Activated CD4-positive, alpha-beta T cell treated with anti-CD3 and anti-CD28 coated beads, Interleukin-10, Interleukin-2, amounts not matched to agents 100 ng/mL and 50 ng/mL, durations not matched to agents 16 hours and 8 hours (primary cell): ENCODE data around the gene MEGF11.
A peak's percentile ranks its signal among the peaks of the same experiment; 100 is the strongest.

Experiments used
- DNase-seq: peaks from one replicate; pipeline ENCODE4 v3.0.0-alpha.2; 2020

The MEGF11 gene

DNA sequence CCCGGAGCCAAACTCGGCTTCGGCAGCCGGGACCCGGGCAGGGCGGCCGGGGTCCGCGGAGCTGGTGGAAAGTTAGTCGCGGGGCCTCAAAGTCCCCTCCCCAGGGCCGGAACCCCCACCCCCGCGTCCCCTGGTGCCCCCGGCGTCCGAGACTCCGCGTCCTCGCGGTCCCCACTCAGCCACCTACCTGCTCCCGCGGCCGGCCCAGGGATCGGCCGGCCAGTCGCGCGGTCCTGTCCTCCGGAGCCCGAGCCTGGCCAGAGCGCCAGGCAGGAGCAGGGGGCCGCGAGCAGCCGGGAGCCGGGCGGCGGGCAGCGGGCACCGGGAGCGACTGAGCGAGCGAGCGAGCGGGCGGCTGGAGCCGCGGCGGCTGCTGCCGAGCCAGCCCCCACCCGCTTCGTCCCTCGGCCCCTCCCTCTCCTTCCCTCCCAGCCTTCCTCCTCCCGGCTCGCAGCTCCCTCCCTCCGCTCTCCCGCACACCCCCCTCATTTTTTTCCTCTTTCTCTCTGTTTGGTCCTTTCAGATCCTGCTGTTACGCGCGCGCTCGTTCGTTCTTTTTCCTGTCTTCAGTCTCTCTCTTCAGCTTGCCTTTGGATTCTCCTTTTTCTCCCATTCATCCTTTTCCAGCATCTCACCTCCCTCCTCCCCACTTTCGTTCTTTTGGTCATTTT, at the start of gene MEGF11:
Gene MEGF11, minus strand, starts transcription at position 333 of the 671 bp plus-strand sequence. CDS start 125,347 bp downstream, outside the sequence.
- DNase-seq = no peak

DNA sequence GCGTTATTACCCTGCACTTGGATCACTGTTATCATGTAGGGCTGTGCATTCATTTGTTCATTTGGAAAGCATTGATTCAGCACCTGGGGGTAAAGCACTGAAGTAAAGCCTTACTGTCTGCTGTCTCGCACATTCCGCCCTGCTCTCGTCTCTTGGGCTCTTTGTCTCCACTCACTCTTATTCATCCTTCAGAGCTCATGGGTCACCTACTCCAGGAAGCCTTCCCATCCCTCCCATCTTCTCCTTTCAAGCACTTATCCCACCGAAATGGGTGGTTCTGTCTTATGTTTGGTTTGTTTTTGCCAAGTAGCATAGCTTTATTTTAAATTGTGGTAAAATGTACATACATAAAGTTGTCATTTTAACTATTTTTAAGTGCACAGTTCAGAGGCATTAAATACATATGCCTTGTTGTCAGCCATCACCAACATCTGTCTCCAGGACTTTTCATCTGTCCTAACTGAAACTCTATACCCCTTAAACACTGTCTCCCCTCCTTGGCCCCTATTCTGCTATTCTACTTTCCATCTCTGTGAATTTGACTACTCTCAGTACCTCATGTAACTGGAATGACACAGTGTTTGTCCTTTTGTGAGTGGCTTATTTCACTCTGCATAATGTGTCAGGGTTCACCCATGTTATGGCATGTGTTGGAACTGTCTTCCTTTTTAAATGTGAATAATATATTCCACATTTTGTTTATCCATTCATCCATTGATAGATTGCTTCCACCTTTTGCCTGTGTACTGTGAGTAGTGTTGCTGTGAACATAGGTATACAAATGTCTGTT, 49.1 kb upstream of the MEGF11 start:
- no peak for DNase-seq

DNA sequence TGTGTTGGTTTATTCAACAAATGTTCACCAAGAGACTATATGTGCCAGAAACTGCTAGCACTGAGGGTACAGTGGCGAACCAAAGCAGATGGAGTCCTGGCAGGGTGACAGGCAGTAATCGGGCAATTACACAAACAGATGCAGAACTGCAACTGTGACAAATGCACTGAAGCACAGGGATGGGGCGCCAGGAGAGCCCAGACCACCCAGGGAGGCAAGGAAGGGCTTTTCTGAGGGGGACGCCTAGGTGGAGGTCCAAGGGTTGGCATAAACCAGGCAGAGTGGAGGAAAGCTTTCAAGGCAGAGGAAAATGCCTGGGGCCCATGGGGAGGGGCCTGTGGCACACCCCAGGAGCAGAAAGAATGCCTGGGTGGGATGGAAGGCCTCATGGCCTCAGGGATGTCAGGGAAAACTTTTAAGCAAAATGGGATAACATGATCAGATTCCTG, 45.3 kb upstream of the MEGF11 start:
- no peak for DNase-seq

DNA sequence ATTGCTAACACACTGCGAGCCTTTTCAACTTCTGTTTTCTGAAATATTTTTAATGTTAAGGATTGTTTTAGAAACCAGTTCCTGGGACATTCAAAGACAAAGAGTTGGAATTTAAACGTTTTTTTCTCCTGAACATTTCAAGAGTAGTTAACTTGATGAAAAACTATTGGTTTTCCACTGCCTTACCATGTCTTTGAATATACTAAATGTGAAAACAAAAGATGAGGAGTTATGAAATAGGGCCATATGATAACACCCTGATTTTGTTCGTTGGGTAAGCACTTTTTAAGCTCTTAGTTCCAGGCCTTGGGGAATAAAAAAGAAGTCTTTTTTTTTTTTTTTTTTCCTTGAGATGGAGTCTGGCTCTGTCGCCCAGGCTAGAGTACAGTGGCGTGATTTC, 42.6 kb upstream of the MEGF11 start:
- DNase-seq = no peak

DNA sequence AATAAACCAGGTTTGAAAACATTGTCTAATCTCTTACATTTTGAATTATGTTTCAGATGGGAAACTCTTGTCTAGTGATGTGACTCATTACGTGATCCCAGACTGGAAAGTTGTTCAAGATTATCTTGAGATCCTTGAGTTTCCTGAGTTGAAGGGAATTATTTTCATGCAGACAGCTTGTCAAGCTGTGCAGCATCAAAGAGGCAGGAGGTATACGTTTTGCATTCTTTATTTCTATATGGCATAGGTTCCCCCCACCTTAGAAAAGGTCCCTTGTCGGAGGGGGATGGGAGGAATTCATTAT, 41.3 kb upstream of the MEGF11 start:
- peak; percentile 12 for DNase-seq

DNA sequence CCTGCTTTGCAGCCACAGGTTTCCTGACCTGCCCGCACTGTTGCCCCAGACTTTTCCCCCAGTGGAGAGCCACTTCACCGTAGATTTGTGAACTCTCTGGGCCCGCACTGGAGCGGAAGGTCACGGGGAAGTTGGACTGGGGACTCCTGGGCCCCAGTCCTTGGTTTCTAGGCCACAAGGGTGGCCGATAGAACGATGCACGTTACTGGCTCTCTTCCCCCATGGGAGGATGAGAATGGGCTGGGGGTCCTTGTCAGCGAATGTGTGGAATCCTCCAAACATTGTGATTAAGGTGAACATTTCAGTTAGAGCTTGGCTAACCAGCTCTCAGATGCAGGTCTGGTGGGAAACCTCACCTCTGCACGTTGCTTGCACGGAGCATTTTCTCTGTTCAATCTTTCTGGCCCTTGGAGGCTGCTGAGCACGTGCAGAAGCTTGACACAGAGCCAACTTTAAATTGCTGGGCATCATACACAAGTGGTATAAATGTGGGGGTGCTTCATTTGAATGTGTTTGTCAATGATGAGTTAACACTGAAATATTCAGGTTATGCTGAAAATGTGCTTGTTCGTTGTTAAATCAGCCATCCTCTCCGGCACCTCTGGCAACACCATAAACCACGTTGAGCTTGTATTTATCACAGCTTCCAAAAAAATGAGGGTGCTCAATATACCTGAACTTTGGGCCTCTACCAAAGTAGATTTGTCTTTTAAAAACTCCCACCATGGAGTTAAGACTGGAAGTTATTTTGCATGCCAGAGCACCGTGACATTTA, 40.8 kb upstream of the MEGF11 start:
- peak; percentile 42 for DNase-seq

DNA sequence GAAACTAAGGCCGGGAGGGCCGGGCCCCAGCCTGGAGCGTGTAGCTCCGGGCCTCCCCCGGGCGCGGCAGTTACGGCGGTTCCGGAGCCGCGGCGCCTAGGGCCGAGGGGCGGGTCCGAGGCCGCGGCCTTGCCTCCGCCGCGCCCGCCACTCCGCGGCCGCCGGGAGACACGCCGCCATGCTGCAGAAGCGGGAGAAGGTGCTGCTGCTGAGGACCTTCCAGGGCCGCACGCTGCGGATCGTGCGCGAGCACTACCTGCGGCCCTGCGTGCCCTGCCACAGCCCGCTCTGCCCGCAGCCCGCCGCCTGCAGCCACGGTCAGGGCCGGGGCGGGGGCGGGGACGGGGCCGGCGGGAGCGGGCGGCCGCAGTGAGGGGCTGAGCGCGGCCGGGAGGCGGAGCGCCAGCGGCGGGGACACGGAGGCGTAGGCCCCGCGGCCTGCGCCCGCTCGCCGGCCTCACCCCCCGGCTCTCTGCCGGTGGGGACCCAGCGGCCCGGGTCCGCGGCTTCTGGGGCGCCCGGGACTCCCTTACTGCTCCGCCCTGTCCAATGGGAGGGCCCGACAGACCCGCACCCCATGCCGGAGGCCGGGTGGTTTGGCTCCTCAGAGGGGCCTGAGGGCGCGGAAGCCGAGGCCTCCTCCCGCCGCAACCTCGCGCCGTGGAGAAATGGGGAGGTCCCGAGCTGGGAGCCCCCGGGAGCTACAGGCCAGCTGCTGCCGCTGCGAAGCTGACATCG, 40.0 kb upstream of the MEGF11 start, which contains the start of gene DIS3L:
Gene DIS3L, plus strand, starts transcription at position 150 of the 738 bp plus-strand sequence. Its CDS starts 29 bp downstream, at position 179.
- peak; percentile 77 for DNase-seq

DNA sequence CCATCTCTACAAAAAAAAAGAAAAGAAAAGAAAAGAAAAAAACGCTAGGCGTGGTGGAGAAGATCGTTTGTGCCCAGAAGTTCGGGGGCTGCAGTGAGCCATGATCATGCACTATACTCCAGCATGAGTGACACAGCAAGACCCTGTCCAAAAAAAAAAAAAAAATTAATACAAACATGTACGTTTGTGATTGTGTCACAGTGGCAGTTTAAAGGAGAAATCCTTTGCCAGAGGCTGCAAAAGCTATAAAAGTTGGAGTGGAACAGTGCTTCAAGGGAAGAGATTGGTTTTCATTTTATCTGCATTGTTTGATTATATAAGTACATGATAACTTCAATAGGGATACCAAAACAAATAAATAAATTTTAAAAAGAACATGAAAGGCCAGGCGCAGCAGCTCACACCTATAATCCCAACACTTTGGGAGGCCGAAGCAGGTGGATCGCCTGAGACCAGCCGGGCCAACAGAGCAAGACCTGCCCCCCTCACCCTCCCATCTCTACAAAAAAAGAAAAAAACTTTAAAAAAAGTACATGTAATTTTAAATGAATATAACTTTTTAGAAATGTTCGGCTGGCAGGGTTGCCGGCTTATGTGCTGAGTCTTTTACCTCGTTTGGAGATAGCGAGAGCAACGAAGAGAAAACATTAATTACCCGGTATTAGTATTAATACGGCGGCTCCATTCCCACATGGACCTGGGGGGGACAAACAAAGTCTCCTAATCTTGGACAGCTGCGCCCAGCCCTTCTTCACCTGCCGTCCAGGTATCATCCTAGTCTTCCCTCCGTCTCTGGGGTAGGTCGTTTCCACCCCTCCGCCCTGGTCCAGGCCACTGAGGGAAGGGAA, 39.2 kb upstream of the MEGF11 start:
- DNase-seq = no peak

DNA sequence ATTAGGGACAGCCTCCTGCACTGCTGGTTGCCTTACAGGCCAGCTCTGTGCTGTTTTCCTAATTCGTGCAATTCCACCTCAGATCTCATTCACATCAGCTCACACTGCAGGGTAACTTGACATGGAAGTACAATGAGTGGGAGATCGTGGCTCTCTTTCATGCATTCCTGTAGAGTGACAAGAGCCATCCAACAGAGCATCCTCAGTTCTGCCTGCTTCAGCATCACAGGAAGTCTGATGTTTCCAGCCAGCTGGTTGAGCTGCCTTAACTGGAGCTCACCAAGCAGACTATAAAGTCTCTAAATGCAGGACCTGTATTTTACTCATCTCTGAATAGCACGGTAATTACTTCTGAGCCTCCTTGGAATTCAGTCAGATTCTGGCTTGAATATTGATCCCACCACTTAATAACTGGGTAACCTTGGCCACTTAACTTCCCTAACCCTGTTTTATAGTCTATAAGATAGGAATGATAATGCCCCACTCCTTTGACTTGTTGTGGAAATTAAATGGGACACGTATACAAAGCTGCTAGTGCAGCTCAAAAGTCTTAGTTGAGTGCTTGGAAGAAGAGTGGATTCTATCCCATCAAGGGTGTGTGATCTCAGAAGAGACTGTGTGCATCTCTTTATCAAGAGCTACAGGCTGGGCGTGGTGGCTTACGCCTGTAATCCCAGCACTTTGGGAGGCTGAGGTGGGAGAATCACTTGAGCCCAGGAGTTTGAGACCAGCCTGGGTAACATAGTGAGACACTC, 38.4 kb upstream of the MEGF11 start:
- no peak for DNase-seq

DNA sequence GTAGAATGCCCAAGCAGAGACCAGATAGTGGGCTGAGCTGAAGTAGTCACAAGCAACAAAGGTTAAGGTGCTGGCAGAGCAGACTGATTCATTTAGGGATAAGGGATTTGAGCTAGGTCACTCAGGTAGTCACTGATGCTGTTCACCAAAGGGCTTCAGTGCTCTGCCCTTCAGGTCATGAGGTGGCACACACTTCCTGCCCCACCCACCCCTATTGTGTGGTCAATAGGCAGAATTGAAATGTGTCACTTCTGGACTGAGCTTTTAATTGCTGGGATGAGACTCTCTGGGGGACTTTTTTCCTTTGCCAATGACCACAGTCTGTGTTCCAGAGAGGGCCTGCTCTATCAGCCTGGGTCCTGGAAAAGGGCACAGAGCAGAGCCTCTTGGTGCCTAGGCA, 37.0 kb upstream of the MEGF11 start:
- DNase-seq = peak; percentile 42

DNA sequence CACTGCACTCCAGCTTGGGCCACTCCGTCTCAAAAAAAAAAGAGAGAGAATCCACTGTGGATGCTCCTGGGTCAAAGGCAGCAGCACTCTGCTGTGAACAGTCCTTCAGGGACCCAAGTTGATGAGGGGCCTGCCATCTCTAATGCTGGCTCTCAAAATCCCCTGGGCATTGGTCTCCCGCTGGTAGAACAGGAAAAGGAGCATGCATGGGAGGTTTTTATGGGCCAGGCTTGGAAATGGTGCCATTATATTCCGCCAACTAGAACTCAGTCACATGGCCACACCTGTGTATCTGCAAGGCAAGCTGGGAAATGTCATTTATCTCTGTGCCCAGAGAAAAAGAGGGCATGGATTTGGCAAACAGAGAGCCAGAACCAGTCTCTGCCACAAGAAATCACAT, 36.5 kb upstream of the MEGF11 start:
- DNase-seq = no peak

DNA sequence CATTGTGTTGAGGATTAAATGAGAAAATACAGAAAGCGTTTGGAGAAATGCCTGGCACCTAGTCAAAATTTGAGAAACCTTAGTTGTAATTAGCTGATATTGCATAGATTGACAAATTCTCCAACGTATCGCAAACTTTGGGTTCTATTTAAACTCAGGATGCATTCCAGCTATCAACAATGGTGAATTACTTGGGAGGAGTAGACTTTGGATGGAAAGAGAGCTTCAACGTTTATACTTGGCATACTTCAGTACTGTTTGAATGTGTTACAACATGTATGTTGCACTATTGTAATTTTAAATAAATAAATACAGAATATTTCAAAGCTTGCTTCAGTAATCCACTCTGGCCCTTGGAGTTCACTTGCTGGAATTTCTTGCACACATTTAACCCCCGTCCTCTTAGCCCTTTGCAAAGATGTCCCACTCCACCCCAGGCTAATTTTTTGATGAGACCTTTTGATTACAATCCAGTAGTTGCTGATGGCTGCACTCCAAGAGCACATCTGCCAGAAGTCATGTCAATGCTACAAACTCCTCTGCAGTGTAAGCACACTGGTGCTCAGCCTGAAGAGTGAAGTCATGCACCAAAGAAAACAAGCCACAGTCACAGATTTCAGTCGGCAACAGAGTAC, 35.1 kb upstream of the MEGF11 start:
- no peak for DNase-seq

DNA sequence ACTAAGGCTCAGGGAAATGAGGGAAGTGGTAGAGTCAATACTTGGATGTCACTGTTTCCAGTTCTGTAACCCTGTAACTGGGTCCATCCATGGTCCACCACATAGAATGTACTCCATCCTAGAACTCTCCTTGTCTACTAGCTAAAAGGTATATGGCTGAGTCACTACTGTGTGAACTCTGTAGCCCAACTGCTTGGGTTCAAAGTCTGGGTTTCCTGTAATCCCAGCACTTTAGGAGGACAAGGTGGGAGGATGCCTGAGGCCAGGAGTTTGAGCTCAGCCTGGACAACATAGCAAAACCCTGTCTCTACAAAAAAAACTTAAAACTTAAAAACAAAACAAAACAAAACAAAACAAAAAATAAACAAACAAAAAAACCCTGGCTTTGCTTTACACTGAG, 34.5 kb upstream of the MEGF11 start:
- DNase-seq = no peak

DNA sequence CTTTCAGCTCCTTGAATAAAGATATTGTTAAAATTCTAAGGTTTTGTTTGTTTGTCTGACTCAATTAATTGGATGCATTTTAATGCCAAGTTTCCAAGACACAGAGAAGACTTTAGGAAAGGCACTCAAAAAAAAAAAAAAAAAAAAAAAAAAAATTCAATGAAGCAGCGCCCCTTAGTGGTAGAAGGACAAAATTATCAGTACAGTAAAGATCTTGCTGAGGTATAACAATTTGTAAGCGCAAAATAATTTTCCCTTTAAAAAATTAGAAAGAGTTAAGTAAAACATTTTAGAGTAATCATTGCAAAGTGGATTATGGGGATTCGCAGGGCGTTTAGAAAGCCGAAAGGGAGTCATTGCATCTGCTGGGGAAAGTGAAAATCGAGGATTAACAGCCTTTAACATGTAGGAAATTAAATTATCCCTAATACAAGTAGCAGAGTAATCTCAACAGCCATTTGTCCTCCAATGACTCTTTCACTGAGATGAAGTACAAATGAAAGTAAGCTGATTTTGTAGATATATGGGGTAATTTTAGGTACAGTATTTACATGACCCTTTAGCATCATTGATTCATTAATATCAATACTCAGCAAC, 34.0 kb upstream of the MEGF11 start:
- peak; percentile 18 for DNase-seq

DNA sequence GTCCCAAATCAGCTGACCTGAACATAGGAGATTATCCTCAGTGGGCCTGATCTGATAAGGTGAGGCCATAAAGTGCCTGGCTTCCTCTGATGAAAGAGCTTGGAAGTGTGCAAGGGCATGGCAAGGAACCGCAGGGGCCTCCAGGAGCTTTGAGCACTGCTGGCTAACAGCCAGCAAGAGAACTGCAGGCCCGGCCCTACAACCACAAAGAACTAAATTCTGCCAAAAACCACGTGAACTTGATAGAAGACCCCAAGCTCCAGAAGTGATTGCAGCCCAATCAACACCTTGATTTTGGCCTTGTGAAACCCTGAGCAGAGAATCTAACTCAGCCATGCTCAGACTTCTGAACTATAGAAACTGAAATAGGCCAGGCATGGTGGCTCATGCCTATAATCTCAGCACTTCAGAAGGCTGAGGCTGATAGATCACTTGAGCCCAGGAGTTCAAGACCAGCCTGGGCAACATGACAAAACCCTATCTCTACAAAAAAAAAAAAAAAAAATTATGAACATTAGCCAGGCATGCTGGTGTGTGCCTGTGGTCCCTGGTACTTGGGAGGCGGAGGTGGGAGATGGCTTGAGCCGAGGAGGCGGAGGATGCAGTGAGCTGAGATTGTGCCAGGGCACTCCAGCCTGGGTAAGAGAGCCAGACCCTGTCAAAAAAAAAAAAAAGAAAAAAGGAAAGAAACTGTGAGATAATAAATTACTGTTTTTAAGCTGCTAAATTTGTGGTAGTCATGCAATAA, 32.2 kb upstream of the MEGF11 start:
- no peak for DNase-seq

DNA sequence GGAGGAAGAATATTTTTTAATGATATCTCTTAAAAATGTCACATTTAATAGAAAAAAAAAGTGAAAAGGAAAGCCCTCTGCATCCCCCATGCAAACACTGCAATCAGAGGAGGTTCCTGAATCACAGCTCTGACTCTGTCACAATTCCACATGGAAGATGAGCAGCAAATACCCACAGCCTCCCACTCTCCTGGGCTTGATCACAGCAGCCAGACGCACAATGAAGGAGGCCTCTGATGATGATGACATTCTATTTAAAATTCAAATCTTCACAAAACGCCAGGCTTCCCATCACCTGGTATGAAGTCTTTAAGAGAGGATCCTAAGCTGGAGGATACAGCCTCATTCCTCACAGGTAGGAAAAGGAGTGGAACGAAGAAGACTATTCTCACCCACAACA, 30.7 kb upstream of the MEGF11 start:
- no peak for DNase-seq

DNA sequence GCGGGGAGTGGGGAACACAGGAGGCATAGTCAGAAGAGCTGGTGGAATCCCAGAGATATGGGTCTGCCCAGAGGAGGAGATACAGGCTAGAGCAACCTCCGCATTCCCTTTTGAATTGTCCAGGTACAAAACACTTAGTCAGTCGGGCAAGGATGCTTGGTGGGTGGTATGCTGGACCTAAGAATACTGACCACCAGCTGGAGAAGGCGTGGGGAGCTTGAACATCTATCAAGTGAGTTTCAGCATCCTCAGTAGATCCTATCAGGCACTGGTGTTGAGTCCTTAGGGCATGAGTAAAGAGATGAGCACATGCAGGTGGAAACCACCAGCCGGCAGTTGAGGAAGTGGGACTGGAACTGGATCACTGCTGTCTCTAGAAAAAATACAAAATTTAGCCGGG, 25.1 kb upstream of the MEGF11 start:
- DNase-seq = no peak

DNA sequence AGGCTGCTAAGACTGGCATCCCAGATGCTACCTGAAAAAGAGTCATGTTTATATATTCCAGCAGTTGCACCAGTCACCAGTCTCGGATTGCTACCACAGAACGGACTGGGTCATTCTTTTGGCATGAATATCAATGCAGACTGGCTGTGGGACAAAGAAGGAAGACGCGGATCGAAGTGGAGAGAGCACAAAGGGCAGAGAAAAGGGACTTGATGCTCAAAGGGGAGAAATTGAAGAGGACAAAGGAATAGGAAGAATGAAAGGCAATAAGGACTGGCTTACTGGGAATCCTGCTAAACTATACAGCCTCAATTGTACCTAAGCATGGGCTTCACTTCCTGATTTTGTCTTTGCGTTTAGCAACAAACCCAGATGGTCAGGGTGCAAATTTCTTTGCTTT, 24.5 kb upstream of the MEGF11 start:
- no peak for DNase-seq

DNA sequence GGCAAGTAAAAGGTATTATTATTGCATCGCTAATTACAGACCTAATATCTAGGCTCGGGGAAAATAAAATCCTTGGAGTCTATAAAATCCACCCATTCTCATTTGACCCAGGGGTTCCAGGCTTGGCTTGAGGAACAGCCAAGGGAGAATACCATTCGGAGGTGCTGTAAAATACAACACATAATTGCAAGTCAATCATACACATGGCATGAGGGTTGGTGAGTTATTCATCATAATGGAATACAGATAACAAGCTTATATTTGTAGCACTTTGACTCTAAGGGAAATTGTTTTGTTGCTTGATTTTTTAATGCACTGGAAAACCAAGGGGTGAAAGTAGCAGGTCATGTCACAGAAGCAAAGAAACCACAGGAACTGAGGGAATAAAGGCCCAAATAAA, 23.0 kb upstream of the MEGF11 start:
- DNase-seq = no peak

DNA sequence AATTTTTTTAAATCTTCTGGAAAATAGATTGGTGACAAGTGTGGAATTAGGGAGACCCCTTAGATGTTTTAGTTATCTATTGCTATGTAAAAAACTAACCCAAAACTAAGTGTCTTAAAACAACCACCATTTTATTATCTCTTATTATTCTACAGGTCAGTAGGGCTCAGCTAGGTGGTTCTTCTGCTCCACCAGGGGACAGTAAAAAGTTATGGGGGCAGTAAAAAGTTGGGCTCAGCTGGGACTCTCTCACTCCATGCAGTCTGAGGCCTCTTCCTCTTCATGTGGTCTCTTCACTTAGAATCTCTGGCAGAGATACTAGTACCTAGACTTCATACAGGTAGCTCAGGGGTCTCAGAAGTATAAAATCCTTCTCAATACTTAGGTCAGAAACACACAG, 21.8 kb upstream of the MEGF11 start:
- no peak for DNase-seq
